ENCODE results near the gene MEIOB.
"Not testable (repeated sequence)": the region's sequence is repeated elsewhere in the genome, so short reads cannot be mapped to it uniquely, and the experiment has no call there.

The MEIOB gene

DNA sequence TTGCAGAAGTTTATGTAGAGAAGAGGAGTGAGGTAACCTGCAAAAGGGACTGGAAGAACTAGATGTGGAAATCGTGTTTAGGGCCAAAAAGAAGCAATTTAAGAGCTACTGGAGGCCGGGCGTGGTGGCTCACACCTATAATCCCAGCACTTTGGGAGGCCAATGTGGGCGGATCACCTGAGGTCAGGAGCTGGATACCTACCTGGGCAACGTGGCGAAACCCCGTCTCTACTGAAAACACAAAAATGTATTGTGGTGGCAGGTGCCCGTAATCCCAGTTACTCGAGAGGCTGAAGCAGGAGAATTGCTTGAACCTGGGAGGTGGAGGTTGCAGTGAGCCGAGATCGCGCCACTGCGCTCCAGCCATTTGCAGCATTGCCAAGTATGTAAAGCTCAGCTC, 4.1 kb upstream of the MEIOB start:
- not testable (repeated sequence) for FAIRE-seq

DNA sequence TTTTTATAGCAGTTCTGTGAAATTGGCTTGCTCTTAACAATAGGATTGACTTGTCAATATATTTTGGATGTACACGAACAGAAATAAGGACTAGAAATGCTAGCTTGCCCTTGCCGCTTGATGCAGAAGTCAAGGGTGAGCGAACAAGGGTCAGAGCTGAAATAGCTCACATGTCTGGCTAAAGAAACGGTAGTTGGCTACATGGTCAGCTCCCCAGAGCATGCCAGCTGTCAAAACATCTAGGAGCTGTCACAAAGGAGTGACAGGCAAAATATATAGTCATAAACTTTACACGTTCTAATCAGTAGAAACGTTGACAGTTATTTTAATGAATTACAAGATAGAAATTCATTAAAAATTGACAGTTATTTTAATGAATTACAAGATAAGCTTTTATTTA, 2.9 kb upstream of the MEIOB start:
- FAIRE-seq = no peak

- FAIRE-seq = no peak
Observed at GRCh38 chr16:1870365-1871082, 1.4 kb downstream of the MEIOB start.

- FAIRE-seq = peak; percentile 51
Observed at GRCh38 chr16:1865902-1866690, 5.9 kb downstream of the MEIOB start.

- no peak for FAIRE-seq
Observed at GRCh38 chr16:1863681-1864460, 8.1 kb downstream of the MEIOB start.

DNA sequence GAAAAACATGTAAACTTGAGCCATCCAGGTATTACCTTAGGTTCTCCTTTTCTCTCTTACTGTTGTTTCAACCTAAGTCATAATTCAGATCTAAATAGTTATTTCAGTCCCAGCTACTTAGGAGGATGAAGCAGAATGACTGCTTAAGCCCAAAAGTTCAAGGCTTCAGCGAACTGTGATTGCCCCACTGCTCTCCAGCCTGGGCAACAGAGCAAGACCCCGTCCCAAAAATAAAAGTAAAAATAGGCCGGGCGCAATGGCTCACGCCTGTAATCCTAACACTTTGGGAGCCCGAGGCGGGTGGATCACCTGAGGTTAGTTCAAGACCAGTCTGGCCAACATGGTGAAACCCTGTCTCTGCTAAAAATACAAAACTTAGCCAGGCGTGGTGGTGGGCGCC, 9.6 kb downstream of the MEIOB start:
- no peak for FAIRE-seq

DNA sequence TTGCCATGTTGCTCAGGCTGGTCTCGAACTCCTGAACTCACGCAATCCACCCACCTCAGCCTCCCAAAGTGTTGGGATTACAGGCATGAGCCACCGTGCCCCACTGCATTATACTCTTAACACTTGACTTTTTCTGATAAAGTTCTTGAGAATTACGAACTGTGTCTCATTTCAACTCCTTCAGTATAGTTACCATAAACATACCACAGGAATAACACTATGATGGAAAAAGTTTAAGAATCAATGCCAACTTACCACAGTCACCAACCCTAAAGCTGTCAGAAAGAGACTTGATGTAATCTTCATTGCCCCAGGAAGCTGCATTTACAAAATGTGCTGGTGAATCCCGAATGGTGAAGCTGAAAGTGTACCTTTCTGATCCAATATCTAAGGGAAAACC, 10.2 kb downstream of the MEIOB start:
- no peak for FAIRE-seq

DNA sequence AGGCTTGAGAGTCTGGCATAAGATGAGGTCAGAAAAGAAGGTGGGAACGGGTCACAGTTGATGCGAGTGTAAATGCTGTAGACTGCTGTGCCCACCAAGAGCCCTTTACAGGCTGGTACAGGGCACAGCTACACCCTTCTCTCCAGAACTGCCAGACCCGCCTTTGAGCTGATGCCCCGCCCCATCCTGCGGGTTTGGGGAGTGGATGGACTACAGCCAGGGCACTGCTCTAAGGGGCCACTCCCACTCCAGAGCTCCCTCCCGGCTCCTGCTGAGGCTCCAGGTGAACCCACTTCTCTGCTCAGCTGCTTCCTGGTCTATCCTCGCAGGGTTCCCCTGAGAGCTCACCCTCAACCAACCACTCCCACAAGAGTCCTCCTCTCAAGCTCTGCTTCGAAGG, 12.3 kb downstream of the MEIOB start:
- no peak for FAIRE-seq

DNA sequence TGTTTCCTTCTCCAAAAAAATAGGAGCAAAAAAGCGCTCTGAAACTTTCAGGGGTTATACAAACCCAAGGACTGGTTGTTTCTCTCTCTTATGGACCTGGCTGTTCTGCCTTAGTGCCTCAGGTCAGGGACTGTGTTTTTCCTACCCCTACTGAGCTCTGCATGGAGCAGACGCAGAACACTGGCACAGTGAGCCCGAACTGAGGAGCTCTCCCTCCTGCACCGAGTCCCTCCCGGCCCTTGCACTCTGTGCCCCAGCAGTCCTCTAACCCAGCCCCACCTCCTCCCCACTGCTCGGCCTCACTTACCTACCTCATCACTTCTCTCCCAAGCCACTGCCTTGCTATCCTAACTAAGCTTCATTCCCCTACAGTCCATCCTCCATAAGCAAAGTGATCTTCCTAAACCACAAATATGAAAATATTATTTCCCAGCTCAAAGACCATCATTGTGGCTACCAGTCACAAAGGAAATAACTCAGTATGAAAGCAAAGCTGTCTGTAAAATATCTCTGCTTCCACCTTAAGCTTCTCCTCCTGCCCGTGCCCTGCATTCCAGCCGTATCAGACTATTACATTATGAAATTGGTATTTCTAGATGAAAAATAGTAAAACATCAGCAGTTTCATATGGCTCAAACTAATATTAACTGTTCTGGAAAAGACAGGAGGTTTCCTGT, 13.6 kb downstream of the MEIOB start:
- FAIRE-seq = no peak

- FAIRE-seq = no peak
Observed at GRCh38 chr16:1857433-1858097, 14.4 kb downstream of the MEIOB start.

DNA sequence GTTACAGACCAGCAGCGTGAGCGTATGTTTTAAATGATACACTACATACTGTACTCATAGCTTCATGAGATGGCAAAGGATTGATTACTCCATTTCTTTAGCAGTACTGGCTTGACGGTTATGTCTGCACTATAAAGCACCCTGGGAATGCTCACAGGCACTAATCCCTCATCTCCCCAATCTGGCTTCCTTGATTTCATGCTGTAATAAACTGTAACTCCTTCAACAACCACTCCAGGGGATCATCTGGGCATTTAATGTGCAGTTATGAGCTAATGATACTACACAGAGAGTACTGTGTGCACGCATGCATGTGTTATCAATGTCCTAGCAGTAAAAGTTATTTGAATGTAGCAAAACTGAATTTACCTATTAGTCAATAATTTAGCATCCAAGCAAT, 20.2 kb downstream of the MEIOB start:
- FAIRE-seq = no peak

GRCh38 chr16:1850981-1851380, 21.0 kb downstream of the MEIOB start:
- no peak for FAIRE-seq

GRCh38 chr16:1846416-1846815, 25.5 kb downstream of the MEIOB start:
- no peak for FAIRE-seq

DNA sequence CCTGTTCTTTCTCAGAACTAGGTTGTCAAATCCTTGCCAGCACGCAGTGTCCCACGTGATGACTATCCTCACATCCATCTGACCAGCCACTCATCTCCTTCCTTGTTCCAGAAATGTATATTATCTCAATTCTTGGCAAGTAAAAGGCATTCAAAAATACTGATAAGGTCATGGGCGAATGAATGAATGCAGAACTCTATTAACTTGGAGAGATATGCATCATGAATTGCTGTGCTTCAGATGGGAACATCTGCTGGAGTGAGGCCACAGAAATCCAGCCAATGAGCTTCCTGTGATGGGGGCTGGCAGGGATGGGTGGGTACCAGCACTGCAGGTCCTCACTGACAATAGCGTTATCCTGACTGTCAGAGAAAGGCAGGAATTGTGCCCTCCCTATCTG, 26.0 kb downstream of the MEIOB start:
- FAIRE-seq = no peak

GRCh38 chr16:1839554-1839953, 32.4 kb downstream of the MEIOB start:
- no peak for FAIRE-seq

- FAIRE-seq = no peak
Observed at GRCh38 chr16:1834096-1834495, 37.9 kb downstream of the MEIOB start.

- FAIRE-seq = no peak
Observed at GRCh38 chr16:1832838-1833454, 39.0 kb downstream of the MEIOB start.

DNA sequence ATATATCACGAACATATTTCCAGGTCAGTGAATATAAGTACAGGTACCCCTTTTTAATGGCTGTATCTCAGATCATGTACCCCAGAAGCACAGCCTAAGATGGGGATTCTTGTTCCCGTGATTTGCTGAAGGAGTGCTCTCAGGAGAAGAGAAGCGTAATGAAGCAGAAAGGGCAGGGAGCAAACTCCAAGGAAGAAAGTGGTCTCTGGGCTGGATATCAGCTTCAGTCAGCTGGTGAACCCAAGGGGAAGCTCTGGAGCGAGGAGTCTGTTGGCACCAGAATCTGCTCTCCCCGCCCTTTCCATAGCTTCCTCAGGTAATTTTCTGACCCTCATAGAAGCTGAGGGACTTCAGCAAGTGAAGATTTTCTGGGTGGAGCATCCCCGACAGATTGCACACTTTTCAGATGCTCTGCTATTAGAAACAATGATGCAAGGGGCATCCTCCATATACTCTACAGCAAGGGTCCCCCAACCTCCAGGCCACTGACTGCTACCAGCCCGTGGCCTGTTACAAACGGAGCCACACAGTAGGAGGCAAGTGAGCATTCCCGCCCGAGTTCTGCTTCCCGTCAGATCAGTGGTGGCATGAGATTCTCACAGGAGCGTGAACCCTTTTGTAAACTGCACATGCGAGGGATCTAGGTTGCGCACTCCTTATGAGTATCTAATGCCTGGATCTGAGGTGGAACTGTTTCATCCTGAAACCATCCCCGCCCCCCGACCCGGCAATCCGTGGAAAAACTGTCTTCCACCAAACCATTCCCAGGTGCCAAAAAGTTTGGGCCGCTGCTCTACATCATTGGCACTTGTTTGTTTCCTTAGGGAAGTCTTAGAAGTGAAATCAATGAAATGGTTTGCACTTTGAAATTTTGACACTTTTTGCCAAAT, 40.5 kb downstream of the MEIOB start:
- no peak for FAIRE-seq

GRCh38 chr16:1830213-1830612, 41.8 kb downstream of the MEIOB start:
- FAIRE-seq = no peak

DNA sequence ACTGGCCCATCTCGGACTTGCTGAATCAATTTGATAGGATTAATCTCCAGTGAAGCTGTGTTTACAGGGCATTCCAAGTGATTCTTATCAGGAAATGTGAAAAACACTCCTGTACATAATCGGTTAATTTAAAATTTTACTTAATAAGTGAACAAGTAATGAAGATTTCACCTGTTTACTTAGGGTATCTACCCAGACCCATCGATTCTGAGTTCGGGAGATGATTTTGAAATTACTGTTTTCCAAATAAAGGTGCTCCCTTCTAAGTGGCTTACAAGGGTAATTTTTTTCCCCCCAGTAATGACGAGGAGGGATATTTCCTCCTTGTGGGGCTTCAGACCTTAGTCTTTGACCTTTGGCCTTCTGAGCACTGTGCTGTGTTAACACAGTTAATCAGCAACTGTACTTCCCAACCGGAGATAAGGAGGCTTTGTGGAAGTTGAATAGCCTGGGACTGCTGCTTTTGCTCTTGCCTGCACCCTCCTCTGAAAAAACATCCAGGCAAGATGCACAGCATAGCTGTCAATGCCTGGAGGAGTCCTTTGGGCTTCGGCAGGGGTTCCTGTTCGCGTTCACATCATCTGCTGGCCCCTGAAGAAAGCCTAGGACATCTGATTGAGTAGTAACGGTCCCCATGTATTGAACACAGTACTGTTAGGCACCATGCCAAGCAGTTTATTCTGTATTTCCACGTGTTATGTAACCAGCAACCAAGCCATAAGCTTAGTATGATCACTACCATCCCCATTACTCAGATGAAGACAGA, 43.1 kb downstream of the MEIOB start:
- no peak for FAIRE-seq

Measured in colon (tissue), 2 donors.